GM12874 (cell line): ENCODE measurements around the gene MTOR.

Experiments used
- TF ChIP-seq, protein P1 (sequence below): IDR thresholded peaks from 2 replicates; pipeline ENCODE4 v1.5.1; 2011; ENCODE audit warnings: low read depth, mild to moderate bottlenecking, control low read depth, low read length, moderate library complexity; ENCODE audit not compliant: insufficient read depth

MTOR gene

GRCh38 chr1:11194407-11195176 is 67.8 kb downstream of the MTOR start:
- TF ChIP-seq, protein P1, sequence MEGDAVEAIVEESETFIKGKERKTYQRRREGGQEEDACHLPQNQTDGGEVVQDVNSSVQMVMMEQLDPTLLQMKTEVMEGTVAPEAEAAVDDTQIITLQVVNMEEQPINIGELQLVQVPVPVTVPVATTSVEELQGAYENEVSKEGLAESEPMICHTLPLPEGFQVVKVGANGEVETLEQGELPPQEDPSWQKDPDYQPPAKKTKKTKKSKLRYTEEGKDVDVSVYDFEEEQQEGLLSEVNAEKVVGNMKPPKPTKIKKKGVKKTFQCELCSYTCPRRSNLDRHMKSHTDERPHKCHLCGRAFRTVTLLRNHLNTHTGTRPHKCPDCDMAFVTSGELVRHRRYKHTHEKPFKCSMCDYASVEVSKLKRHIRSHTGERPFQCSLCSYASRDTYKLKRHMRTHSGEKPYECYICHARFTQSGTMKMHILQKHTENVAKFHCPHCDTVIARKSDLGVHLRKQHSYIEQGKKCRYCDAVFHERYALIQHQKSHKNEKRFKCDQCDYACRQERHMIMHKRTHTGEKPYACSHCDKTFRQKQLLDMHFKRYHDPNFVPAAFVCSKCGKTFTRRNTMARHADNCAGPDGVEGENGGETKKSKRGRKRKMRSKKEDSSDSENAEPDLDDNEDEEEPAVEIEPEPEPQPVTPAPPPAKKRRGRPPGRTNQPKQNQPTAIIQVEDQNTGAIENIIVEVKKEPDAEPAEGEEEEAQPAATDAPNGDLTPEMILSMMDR = no peak

GRCh38 chr1:11193376-11193775 is 69.0 kb downstream of the MTOR start:
- TF ChIP-seq, protein P1 = no peak

DNA sequence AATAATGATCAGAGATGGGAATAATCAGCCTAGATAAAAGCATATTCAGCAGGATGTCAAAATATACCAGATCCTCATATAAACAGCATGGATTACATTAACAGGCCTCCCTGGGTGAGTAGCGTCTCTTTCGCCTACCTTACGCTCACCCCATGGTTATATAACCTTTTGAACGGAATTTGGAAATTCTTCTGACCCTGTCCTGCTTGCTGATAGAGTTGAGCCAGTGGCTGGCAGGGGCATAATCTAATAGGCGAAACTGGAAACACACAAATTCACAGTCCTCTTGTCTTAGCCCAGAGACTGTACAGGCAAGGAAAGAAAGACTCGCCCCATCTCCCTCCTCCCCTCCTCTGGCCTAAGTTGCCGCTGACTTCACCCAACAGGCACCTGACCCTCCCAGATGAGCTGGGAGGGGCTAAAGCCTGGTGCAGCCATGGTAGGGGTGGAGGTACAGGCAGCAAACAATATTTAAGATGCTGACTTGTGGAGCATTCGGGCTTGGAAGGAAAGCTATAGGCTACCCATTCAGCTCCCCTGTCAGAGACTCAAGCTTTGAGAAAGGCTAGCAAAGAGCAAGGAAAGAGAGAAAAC is 73.4 kb downstream of the MTOR start, which contains the start of gene ANGPTL7:
TSS of gene ANGPTL7 (plus strand) at position 498 of the 594 bp plus-strand sequence. CDS start 225 bp downstream, outside the sequence.
- TF ChIP-seq, protein P1 = no peak

DNA sequence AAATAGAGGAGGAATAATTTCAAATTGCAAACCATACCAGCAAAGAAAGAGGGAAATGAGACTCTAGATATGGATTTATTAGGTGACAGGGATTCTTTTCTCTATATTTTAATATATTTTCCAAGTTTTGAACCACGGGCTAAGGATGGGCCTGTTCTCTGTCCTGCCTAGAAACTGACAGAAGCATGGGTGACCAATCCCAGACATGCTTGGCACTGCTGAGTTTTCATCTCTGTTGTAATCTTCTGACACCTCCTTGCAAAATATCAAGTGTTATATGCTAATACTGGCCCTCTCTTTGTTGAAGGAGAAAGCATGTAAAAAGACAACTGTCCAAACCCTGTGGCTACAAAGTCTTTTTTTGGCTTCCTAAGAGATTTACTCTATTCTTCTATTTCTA is 74.0 kb downstream of the MTOR start:
- TF ChIP-seq, protein P1 = no peak

DNA sequence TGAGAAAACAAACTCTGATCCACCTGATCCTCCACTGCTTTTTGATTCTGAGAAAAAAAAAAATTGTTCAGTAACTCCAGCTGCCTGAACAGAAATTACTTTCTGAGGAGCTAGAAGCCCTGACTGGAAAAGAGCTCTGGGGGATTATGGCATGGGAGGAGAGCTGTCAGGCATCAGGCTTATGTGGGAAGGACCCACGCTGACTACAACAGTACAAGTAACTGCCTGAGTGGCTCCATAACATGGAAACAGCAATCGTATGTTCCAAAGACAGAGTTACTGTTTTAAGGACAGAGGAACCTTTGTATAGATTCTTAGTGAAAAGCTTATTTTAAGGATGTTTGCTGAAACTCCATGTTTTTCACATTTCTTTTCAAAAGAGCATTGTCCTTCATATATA is 74.4 kb downstream of the MTOR start:
- TF ChIP-seq, protein P1 = no peak

DNA sequence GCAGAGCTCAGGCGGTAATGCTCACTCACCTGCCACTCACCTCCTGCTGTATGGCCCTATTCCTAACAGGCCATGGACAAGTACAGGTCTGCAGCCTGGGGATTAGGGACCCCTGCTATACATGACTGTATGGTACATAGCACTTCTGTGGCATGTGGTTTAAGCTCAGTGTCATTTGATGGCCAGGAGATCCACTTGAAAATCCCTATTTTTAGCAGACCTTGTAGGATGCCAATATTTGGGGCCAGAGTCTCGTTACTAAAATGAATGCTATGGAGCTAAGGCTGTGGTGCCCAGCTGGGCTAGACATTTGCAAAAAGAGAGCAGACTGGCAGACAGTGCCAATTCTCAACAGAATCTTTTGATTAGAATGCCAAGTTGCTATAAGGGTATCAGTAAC is 74.9 kb downstream of the MTOR start:
- TF ChIP-seq, protein P1 = no peak

DNA sequence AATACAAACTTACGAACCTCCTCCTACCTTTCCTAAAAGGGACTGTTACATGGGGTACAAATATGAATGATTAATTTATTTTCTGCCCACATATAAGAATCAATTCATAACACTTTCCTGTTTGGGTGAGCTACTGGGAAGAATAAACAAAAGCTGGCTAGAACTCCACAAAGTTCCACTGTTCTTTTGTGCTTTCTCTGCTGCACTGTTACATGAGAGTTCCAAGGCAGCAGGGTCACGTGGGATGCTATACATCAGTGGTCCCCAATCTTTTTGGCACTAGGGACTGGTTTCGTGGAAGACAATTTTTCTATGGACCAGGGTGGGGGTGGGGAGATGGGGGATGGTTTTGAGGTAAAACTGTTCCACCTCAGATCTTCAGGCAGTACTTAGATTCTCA is 75.4 kb downstream of the MTOR start:
- TF ChIP-seq, protein P1 = no peak
